GM23338 (cell line): Measurements from ENCODE around the gene FUT1. TPM values are rescaled to one million over a fixed set of nuclear protein-coding genes. Genes with fewer than 3 reads are reported as not detected.

Experiments
- CREB1 ChIP-seq: fragments of 250-450 bp; sonication (Bioruptor Pico); IDR thresholded peaks from 2 replicates; pipeline ENCODE4 v1.5.0; 2020; ENCODE audit warnings: low read depth, mild to moderate bottlenecking, moderate library complexity
- EZH2 ChIP-seq: fragments of 200-600 bp; sonication (generic); IDR thresholded peaks from one replicate; pipeline ENCODE4 v1.8.0; 2017; ENCODE audit warnings: antibody characterized with exemption, mild to moderate bottlenecking, low read depth; ENCODE audit not compliant: unreplicated experiment
- NANOG ChIP-seq: IDR thresholded peaks from 2 replicates; pipeline ENCODE4 v1.6.1; 2016; ENCODE audit warnings: antibody characterized with exemption, borderline replicate concordance
- polyA plus RNA-seq: library from polyadenylated mRNA; unstranded; fragments of >200 nt; fragmentation: Nextera tagmentation; extraction: Ambion mirVana; gene quantifications from 2 replicates; pipeline ENCODE4 v1.2.1, GENCODE V29; 2016
- total RNA-seq: library from RNA; depleted of rRNA; stranded (reverse); fragments of >200 nt; shearing (Covaris generic); gene quantifications from 2 replicates; pipeline ENCODE4 v1.2.3, GENCODE V29; 2014
- TF ChIP-seq, protein P1 (sequence below): fragments of 250-450 bp; sonication (Bioruptor Pico); IDR thresholded peaks from 2 replicates; pipeline ENCODE4 v1.5.0; 2020; ENCODE audit warnings: mild to moderate bottlenecking, moderate library complexity
- TF ChIP-seq, protein P2 (sequence below), 2 experiments: fragments of 200-600 bp in 1 of 2; sonication (generic) in 1 of 2; conservative IDR thresholded peaks; 2 replicates each; pipeline versions ENCODE4 v1.5.1 to v1.6.1; 2016 to 2017; ENCODE audit warnings: antibody characterized with exemption in 2 of 2, low read depth in 2 of 2, mild to moderate bottlenecking in 2 of 2, moderate library complexity in 1 of 2
- TF ChIP-seq, protein P3 (sequence below): IDR thresholded peaks from one replicate; pipeline ENCODE4 v1.6.1; 2018; ENCODE audit warnings: antibody characterized with exemption; ENCODE audit not compliant: unreplicated experiment
- TF ChIP-seq, protein P4 (sequence below): IDR thresholded peaks from 2 replicates; pipeline ENCODE4 v1.6.1; 2016; ENCODE audit warnings: antibody characterized with exemption

FUT1 gene
- total and polyA plus RNA-seq, 2 experiments from 2014 or later = 4.4 to 20.8 TPM

DNA sequence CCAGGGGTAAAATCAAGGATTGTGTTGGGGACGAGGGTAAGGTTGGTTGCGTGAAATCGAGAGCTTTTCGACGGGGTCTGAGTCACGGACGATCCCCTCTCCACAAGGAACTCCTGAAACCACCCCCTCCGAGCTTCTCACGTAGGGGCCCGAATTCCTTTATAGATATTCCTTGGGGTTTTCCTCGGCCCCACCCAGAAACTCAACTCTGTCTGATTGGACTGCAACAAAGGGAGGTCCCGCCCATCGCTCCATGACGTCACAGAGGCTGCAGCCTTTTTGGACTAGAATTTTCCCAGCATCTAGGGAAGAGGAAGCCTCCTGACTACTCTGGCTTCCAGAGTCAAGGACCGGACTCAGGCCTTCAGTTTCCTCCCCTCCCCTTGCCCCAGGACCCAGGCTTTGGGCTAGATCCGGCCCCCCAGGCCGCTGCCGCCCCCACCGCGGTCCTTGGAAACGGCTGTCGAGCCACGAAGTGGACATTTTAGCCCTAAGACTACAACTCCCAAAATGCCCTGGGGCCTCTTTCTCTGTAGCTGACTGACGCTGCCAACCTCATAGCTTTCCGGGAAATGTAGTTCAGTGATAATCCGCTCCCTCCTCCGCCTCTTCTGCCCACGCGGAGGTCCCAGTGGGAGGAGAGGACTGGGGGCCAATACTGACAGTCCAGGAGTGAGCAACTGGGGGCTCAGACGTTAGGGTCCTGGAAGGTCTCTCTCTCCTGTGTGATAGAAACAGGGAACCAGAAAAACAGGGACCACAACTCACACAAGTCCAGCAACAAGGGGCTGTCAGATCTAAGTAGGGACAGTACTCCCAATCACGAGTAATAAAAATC, 5.5 kb downstream of the FUT1 start, which contains the start of gene IZUMO1 (continued):
- TF ChIP-seq, protein P1, sequence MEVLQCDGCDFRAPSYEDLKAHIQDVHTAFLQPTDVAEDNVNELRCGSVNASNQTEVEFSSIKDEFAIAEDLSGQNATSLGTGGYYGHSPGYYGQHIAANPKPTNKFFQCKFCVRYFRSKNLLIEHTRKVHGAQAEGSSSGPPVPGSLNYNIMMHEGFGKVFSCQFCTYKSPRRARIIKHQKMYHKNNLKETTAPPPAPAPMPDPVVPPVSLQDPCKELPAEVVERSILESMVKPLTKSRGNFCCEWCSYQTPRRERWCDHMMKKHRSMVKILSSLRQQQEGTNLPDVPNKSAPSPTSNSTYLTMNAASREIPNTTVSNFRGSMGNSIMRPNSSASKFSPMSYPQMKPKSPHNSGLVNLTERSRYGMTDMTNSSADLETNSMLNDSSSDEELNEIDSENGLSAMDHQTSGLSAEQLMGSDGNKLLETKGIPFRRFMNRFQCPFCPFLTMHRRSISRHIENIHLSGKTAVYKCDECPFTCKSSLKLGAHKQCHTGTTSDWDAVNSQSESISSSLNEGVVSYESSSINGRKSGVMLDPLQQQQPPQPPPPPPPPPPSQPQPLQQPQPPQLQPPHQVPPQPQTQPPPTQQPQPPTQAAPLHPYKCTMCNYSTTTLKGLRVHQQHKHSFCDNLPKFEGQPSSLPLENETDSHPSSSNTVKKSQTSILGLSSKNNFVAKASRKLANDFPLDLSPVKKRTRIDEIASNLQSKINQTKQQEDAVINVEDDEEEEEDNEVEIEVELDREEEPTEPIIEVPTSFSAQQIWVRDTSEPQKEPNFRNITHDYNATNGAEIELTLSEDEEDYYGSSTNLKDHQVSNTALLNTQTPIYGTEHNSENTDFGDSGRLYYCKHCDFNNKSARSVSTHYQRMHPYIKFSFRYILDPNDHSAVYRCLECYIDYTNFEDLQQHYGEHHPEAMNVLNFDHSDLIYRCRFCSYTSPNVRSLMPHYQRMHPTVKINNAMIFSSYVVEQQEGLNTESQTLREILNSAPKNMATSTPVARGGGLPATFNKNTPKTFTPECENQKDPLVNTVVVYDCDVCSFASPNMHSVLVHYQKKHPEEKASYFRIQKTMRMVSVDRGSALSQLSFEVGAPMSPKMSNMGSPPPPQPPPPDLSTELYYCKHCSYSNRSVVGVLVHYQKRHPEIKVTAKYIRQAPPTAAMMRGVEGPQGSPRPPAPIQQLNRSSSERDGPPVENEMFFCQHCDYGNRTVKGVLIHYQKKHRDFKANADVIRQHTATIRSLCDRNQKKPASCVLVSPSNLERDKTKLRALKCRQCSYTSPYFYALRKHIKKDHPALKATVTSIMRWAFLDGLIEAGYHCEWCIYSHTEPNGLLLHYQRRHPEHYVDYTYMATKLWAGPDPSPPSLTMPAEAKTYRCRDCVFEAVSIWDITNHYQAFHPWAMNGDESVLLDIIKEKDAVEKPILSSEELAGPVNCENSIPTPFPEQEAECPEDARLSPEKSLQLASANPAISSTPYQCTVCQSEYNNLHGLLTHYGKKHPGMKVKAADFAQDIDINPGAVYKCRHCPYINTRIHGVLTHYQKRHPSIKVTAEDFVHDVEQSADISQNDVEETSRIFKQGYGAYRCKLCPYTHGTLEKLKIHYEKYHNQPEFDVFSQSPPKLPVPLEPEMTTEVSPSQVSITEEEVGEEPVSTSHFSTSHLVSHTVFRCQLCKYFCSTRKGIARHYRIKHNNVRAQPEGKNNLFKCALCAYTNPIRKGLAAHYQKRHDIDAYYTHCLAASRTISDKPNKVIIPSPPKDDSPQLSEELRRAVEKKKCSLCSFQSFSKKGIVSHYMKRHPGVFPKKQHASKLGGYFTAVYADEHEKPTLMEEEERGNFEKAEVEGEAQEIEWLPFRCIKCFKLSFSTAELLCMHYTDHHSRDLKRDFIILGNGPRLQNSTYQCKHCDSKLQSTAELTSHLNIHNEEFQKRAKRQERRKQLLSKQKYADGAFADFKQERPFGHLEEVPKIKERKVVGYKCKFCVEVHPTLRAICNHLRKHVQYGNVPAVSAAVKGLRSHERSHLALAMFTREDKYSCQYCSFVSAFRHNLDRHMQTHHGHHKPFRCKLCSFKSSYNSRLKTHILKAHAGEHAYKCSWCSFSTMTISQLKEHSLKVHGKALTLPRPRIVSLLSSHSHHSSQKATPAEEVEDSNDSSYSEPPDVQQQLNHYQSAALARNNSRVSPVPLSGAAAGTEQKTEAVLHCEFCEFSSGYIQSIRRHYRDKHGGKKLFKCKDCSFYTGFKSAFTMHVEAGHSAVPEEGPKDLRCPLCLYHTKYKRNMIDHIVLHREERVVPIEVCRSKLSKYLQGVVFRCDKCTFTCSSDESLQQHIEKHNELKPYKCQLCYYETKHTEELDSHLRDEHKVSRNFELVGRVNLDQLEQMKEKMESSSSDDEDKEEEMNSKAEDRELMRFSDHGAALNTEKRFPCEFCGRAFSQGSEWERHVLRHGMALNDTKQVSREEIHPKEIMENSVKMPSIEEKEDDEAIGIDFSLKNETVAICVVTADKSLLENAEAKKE (CRISPR knock-in tag) = no peak
- TF ChIP-seq NANOG (no peak), CREB1 (CRISPR knock-in tag) (peak; percentile 97), EZH2 (no peak)
- TF ChIP-seq, protein P2, sequence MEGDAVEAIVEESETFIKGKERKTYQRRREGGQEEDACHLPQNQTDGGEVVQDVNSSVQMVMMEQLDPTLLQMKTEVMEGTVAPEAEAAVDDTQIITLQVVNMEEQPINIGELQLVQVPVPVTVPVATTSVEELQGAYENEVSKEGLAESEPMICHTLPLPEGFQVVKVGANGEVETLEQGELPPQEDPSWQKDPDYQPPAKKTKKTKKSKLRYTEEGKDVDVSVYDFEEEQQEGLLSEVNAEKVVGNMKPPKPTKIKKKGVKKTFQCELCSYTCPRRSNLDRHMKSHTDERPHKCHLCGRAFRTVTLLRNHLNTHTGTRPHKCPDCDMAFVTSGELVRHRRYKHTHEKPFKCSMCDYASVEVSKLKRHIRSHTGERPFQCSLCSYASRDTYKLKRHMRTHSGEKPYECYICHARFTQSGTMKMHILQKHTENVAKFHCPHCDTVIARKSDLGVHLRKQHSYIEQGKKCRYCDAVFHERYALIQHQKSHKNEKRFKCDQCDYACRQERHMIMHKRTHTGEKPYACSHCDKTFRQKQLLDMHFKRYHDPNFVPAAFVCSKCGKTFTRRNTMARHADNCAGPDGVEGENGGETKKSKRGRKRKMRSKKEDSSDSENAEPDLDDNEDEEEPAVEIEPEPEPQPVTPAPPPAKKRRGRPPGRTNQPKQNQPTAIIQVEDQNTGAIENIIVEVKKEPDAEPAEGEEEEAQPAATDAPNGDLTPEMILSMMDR (conservative IDR thresholded peaks at IDR 0.05; ENCODE audit: low read depth in 2 of 2) = no peak
- TF ChIP-seq, protein P3, sequence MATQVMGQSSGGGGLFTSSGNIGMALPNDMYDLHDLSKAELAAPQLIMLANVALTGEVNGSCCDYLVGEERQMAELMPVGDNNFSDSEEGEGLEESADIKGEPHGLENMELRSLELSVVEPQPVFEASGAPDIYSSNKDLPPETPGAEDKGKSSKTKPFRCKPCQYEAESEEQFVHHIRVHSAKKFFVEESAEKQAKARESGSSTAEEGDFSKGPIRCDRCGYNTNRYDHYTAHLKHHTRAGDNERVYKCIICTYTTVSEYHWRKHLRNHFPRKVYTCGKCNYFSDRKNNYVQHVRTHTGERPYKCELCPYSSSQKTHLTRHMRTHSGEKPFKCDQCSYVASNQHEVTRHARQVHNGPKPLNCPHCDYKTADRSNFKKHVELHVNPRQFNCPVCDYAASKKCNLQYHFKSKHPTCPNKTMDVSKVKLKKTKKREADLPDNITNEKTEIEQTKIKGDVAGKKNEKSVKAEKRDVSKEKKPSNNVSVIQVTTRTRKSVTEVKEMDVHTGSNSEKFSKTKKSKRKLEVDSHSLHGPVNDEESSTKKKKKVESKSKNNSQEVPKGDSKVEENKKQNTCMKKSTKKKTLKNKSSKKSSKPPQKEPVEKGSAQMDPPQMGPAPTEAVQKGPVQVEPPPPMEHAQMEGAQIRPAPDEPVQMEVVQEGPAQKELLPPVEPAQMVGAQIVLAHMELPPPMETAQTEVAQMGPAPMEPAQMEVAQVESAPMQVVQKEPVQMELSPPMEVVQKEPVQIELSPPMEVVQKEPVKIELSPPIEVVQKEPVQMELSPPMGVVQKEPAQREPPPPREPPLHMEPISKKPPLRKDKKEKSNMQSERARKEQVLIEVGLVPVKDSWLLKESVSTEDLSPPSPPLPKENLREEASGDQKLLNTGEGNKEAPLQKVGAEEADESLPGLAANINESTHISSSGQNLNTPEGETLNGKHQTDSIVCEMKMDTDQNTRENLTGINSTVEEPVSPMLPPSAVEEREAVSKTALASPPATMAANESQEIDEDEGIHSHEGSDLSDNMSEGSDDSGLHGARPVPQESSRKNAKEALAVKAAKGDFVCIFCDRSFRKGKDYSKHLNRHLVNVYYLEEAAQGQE = no peak
- TF ChIP-seq, protein P4, sequence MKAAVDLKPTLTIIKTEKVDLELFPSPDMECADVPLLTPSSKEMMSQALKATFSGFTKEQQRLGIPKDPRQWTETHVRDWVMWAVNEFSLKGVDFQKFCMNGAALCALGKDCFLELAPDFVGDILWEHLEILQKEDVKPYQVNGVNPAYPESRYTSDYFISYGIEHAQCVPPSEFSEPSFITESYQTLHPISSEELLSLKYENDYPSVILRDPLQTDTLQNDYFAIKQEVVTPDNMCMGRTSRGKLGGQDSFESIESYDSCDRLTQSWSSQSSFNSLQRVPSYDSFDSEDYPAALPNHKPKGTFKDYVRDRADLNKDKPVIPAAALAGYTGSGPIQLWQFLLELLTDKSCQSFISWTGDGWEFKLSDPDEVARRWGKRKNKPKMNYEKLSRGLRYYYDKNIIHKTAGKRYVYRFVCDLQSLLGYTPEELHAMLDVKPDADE = peak; percentile 97
